H1 (cell line): ENCODE data around the gene HSDL2. TPM values are rescaled to one million over a fixed set of nuclear protein-coding genes. Genes with fewer than 3 reads are reported as not detected.

ENCODE experiments used
- CHD7 ChIP-seq: fragments of 300-600 bp; sonication (generic); IDR thresholded peaks from 2 replicates; pipeline ENCODE4 v1.7.1; 2012; ENCODE audit warnings: low read length, moderate library complexity, mild to moderate bottlenecking, inconsistent platforms; ENCODE audit not compliant: insufficient replicate concordance
- polyA plus RNA-seq, 7 experiments: library from polyadenylated mRNA; depleted of rRNA in 3 of 7; stranded (reverse) in 5 of 7; unstranded in 2 of 7; fragments of >200 nt in 5 of 7; fragments of 200-250 nt in 2 of 7; gene quantifications; 1 replicate in 5 of 7; 2 replicates in 1 of 7; 4 replicates in 1 of 7; pipeline versions ENCODE4 v1.2.1 to v1.2.3, GENCODE V29; 2011 to 2013; ENCODE audit warnings: missing spikeins in 2 of 7, mixed read lengths in 2 of 7
- total RNA-seq: library from RNA; stranded (reverse); fragmentation: NEBNext Ultra II Directional; extraction: Animal tissue kit (Norgen Biotek cat#: 25700); gene quantifications from 2 replicates; pipeline ENCODE4 v1.2.1, GENCODE V29; 2021

Gene HSDL2
- total and polyA plus RNA-seq, 2 of the 8 experiments (the other 6 are each of a cell fraction or from before 2014, with no cell fraction given) = 6.6 to 15.4 TPM

GRCh38 chr9:112382501-112383364 lies 2.8 kb downstream of the HSDL2 start (continued):
- TF ChIP-seq CHD7 = no peak
